ENCODE results near the gene RCOR1.
A peak's percentile ranks its signal among the peaks of the same experiment; 100 is the strongest.

RCOR1 gene

GRCh38 chr14:102729825-102730224 is 137.4 kb downstream of the RCOR1 start:
- no peak overlapping the region for H3K27ac ChIP-seq
- no peak for DNase-seq (ENCODE audit: low spot score)
- ChIA-PET POLR2A (ENCODE audit: low non-redundant PET) (no interaction called here), CTCF (interaction anchor here (0.6 kb wide), 1 partner anchor 116 kb away, joined by 8 read pairs; no protein-coding TSS in a partner anchor)
- TF ChIP-seq, protein P1, sequence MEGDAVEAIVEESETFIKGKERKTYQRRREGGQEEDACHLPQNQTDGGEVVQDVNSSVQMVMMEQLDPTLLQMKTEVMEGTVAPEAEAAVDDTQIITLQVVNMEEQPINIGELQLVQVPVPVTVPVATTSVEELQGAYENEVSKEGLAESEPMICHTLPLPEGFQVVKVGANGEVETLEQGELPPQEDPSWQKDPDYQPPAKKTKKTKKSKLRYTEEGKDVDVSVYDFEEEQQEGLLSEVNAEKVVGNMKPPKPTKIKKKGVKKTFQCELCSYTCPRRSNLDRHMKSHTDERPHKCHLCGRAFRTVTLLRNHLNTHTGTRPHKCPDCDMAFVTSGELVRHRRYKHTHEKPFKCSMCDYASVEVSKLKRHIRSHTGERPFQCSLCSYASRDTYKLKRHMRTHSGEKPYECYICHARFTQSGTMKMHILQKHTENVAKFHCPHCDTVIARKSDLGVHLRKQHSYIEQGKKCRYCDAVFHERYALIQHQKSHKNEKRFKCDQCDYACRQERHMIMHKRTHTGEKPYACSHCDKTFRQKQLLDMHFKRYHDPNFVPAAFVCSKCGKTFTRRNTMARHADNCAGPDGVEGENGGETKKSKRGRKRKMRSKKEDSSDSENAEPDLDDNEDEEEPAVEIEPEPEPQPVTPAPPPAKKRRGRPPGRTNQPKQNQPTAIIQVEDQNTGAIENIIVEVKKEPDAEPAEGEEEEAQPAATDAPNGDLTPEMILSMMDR (conservative IDR thresholded peaks at IDR 0.05; ENCODE audit: low read depth) = no peak

- CTCF ChIA-PET = interaction anchor here (0.6 to 1.1 kb wide), 2 partner anchors 34 to 36 kb away, joined by 5 to 6 read pairs; no protein-coding TSS in a partner anchor
- no peak for DNase-seq (ENCODE audit: low spot score)
- no peak overlapping the region; the same call in 1 of the 2 replicates for H3K27ac ChIP-seq
- POLR2A ChIA-PET (ENCODE audit: low non-redundant PET) = no interaction called here
- TF ChIP-seq, protein P1 (conservative IDR thresholded peaks at IDR 0.05; ENCODE audit: low read depth) = no peak
Observed at GRCh38 chr14:102731101-102731870, 138.8 kb downstream of the RCOR1 start.

DNA sequence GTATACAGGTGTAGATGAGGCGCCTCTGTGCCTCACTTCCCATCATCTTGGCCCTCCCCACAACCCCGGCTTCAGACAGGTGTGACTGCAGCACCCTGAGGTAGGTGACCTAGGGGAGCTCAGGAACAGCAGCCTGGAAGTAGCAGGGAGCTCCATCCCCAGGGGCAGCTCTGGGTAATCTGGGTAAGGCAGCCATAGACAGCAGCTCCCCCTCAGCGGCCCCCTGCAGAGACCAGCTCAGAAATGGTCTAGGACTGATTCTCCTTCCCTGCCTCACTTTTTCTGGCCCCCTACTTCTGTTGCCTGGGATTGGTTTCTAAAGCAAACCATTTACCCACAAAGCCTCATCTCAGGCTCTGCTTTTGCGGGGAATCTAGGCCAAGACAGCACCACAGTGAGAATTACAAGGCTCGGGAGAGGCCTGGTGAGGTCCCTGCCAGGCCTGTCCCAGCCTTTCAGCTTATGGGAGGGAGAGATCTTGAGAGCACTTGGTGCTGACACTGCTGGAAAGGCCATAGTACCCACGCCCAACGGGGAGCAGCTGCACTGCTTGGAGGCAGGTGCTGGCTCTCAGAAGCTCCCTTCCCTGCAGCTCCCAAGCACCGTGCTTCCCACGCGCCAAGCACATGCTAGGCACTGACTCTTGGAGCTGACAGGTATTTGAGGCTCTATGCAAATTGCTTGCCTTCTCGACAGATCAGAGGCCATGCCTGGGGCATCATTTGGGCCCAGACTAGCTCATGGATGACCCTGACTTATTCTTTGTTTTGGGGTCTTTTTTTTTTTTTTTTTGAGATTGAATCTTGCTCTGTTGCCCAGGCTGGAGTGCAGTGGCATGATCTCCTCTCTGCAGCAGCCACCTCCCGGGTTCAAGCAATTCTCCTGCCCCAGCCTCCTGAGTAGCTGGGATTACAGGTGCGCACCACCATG is 139.7 kb downstream of the RCOR1 start:
- DNase-seq (ENCODE audit: low spot score) = no peak
- no peak overlapping the region; the same call in 1 of the 2 replicates for H3K27ac ChIP-seq
- POLR2A ChIA-PET (ENCODE audit: low non-redundant PET) = no interaction called here
- TF ChIP-seq, protein P1 (conservative IDR thresholded peaks at IDR 0.05; ENCODE audit: low read depth) = no peak
- CTCF ChIA-PET = interaction anchor here (0.5 to 1.1 kb wide), 2 partner anchors 37 to 143 kb away, joined by 3 to 6 read pairs; no protein-coding TSS in a partner anchor

- ChIA-PET CTCF (interaction anchor here (0.5 to 0.7 kb wide), 2 partner anchors 49 to 142 kb away, joined by 3 read pairs; no protein-coding TSS in a partner anchor), POLR2A (ENCODE audit: low non-redundant PET) (no interaction called here)
- no peak overlapping the region for H3K27ac ChIP-seq
- TF ChIP-seq, protein P1 (conservative IDR thresholded peaks at IDR 0.05; ENCODE audit: low read depth) = no peak
- DNase-seq (ENCODE audit: low spot score) = no peak
Observed at GRCh38 chr14:102732924-102733323, 140.5 kb downstream of the RCOR1 start.

DNA sequence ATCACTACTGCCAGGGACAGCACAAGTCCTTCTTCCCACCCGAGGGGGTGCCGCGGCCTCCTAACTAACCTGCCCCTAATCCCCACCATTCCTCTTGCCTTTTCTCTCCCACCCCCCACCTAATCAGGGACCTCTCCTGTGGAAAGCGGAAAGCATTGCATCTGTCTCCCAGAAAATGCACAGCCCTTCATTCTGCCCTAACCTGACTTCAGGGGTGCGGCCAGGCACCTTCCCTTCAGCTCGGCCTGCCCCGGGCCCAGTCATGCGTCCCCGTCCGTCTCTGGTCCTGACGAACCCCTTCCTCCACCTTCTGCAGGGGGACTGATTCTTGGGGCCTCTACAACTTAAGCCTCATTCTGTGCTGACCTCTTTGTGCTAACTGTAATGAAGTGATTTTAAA is 140.9 kb downstream of the RCOR1 start:
- ChIA-PET CTCF (interaction anchor here (0.7 kb wide), 1 partner anchor 49 kb away, joined by 3 read pairs; no protein-coding TSS in a partner anchor), POLR2A (ENCODE audit: low non-redundant PET) (no interaction called here)
- no peak overlapping the region for H3K27ac ChIP-seq
- no peak for DNase-seq (ENCODE audit: low spot score)
- TF ChIP-seq, protein P1 (conservative IDR thresholded peaks at IDR 0.05; ENCODE audit: low read depth) = no peak

- POLR2A ChIA-PET (ENCODE audit: low non-redundant PET) = no interaction called here
- CTCF ChIA-PET = no interaction called here
- DNase-seq (ENCODE audit: low spot score) = no peak
- TF ChIP-seq, protein P1 (conservative IDR thresholded peaks at IDR 0.05; ENCODE audit: low read depth) = no peak
- H3K27ac ChIP-seq = 0 out of 2 replicates have a peak overlapping the region, but pooled peaks have one; percentile 8
Observed at GRCh38 chr14:102734436-102734835, 142.0 kb downstream of the RCOR1 start.
